CD4-positive, alpha-beta T cell treated with Interleukin-2 at 100 ng/mL for 4 hours (primary cell): ENCODE data around the gene NMT1.

Experiments
- DNase-seq: peaks from one replicate; pipeline ENCODE4 v3.0.0-alpha.2; 2020; ENCODE audit warnings: low spot score

NMT1 gene

GRCh38 chr17:45135978-45136791 is 75.1 kb downstream of the NMT1 start:
- no peak for DNase-seq

- DNase-seq = no peak
These were observed 75.9 kb downstream of the NMT1 start for GRCh38 chr17:45136846-45137560.

DNA sequence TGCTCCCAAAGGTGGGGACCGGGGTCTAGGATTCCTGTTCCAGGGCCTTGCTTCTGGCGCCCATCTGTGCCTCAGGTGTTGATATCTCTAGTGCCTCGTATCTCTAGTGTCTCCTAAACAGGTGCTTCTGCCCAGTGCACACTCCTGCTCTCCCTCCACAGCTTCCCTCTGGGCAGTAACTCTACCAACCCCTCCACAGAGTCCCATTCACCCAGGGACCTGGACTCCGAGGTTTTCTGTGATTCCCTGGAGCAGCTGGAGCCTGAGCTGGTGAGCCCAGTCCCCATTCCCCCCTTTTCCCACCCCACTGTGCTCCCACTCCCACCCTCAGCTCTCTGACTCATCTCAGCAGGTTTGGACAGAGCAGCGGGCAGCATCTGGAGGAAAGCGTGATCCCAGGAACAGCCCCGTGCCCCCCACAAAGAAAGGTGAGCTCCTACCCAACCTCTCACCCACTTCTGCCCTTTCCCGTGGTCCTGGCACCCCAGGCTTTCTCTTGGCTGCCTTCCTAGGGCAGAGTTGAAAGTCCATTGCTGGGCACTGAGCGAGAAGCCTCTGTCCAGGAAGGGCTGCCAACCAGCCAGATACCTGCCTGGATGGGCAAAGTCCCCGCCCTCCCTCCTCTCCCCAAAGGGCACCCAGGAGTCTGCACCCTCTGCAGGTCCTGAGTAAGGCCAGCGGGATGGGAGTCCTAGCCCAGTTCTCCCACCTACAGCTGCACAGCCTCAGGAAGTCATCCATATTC is 76.6 kb downstream of the NMT1 start:
- no peak for DNase-seq

DNA sequence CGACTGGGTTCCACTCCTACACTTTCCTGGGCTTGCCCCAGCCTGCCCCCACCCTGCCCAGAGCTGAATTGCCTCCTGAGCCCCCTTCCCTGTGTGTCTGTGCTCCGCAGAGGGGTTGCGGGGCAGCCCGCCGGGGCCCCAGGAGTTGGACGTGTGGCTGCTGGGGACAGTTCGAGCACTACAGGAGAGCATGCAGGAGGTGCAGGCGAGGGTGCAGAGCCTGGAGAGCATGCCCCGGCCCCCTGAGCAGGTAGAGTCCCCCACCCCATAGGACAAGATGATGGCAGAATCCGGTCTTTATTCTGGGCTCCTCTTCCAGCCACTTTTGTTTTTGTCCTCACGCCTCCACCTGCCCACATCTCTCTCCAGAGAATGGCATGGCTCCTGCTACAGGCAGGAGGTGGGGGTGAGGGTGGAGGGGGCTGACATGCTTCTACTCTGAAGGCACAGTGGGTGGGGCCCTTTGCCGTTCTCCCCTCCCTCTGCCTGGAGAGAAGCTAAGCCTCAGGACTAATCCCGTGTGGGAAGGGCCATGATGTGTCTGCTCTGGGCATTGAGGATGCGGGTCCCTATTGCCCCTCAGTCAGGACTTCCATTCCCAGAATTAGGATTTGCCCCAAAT is 77.9 kb downstream of the NMT1 start:
- no peak for DNase-seq

DNA sequence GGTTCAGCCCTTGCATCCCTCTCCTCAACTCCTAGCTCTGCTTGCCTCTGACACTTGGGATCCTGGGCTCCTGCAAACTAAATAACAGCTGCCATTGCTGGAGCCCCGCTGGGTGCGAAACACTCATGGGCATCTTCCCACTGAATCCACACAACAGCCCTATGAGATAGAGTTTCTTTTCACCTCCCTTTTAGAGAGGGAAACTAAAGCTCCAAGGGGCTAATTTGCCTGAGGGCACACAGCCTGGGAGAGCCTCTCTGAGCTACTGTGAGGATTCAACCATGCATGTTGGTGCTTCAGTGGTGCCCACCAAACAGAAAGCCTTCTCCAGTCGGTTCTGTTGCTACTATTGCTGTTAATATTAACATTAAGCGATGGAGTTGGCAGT is 78.4 kb downstream of the NMT1 start:
- no peak for DNase-seq

DNA sequence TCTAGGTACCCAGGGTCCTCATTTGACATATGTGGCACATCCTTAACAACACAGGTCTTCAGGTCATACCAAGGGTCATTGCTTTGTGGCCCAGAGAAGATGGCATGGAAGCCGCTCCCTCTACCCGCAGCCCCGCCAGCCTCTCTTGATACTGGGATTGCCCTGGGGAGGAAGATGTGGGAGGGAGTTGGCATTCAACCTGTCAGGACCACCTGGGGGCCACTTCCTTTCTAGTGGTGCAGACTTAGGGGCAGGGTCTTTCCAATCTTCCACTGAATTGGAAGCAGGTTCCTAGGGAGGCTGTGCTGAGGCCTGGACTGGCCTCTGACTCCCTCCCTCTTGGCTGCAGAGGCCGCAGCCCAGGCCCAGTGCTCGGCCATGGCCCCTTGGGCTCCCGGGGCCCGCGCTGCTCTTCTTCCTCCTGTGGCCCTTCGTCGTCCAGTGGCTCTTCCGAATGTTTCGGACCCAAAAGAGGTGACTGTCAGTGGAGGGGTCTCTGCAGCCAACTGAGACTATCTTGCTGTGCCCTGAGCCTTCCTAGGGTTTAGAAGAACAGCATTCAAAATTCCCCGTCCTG is 82.1 kb downstream of the NMT1 start:
- DNase-seq = no peak

DNA sequence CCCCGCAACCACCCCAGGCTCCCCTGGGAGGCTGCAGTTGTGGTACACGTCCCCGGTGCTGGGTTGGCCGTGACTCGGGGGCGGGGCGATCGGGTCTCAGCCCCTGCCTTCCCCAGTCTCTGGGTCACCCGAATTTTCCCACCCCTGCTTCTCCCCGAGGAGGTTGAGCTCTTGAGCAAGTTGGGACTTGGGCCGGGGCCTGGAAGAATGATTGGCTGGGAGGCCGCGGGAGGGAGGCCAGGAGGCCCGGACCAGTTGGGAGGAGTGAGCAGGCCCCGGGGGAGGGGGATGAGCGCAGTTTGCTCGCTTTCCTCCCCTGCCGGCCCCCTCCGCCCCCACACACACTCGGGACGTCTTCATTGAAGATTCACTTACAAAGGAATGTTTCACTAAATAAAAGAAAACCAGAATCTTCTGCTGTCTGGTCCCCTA is 82.7 kb downstream of the NMT1 start:
- no peak for DNase-seq

DNA sequence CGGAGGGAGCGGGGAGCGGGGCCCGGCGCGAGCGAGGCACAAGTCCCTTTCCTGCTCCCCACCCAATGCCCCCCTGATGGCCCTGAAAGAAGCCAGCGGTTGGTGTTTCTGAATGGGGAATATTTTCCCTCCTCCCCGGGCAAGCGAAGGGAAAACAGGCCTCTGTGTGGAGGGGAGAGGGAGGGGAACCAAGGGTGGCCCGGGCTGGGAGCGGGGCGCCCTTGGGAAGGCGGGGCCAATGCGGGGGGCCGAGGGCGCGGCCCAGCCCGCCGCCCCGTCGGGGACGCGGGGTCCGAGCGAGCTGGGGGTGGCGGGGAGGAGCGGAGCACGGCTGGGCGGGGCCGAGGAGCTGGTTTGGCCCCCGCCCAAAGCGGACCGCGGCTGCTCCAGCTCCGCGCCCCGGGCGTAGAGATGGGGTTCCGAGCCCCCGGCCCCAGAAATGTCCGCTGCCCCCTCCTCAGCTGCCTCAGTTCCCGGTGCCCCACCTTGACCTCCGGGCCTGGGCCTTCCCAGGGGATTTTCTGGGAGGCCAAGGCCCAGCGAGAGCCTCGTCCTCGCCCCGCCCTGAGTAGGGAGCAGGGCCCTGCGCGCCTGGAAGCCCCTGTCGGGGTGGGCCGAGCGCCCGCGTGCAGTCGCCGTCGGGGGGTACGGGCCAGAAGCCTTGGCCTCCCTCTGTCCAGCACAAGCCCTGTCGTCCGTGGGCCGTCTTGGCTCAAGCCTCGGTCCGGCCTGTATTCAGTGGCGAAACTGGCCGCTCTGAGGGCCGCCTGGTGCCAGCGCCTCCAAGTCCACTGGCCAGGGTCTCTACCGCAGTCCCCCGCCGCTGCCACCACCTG is 83.3 kb downstream of the NMT1 start:
- no peak for DNase-seq

DNA sequence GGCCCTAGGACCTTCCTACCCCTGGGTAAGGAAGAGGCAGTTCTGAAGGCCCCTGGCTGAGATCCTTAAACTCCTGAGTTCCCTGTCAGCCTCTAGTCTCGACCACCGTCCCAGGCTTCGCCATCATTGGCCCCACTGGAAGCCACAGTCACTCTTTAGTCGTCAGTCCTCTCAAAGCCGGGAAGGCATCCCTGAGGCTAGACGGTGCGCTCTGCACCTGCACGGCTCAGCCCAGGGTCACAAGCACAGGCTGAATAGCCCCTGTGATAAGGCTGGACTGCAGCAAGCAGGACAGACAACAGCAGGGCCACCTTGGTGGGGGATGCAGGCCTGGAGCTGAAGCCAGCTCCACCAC is 83.9 kb downstream of the NMT1 start:
- no peak for DNase-seq

- DNase-seq = no peak
These were observed 85.0 kb downstream of the NMT1 start for GRCh38 chr17:45146166-45146565.

DNA sequence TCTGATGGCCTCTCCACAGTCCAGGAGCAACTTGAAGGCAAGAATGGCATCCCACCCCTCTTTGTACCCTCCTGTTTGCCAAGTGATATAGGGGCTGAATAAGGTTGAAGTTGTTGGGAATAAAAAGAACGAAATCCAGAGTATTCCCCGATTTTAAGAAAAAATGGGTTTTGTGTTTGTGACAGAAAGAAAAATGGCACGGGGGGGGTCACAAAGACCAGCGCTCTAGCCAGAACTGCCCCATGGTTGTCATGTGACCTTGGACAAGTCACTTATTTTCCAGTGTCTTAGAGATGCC is 85.4 kb downstream of the NMT1 start:
- DNase-seq = no peak

GRCh38 chr17:45146890-45147580 is 85.9 kb downstream of the NMT1 start:
- no peak for DNase-seq

GRCh38 chr17:45147581-45148182 is 86.6 kb downstream of the NMT1 start:
- peak; percentile 89 for DNase-seq

DNA sequence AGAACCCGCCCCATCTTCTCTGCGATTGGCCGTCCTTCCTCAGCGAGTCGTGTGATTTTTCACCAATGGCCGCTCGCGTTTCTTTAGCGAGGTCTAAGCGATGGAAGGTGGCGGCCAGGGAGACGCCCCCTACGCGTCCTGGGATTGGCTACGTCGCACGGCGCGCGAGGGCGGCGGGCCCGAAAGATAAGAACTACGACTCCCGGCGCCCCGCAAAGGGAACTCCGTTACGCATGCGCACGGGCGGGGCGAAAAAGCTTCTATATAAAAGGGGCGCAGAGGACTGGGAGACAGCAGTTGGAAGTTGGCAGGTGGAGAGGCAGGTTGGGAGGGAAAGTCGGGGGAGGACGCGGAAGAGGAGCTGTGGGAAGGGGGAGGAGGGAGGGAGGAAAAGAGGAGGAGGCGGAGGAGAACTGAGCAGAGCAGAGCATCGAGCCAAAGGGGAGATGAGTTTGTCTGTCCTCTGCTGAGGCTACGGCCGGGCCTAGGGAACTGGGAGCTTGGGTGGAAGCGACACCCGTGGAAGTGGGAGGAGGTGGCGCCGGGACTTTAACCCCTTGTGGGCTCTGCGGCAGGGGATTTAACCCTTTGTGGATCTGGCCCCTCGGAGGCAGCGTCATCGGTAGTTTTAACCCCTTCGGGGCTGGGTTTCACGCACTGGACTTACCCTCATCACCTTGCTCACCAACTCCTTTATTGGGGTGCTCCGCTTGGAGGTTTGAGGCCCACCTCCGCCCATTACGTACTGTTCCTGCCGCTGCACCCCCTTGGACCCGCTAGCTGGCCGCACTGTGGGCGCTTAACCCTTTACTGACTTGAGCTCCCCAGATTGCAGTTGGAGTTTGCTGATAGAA is 87.3 kb downstream of the NMT1 start, which contains the start of gene HEXIM1:
Gene HEXIM1, plus strand, starts transcription at position 293 of the 854 bp plus-strand sequence. CDS start 716 bp downstream, outside the sequence.
- peak; percentile 99 for DNase-seq

GRCh38 chr17:45149037-45149668 is 88.0 kb downstream of the NMT1 start:
- DNase-seq = peak; percentile 70

GRCh38 chr17:45149669-45150664 is 88.8 kb downstream of the NMT1 start:
- peak; percentile 24 for DNase-seq
